ENCODE measurements around the gene OR6C2. TPM values are rescaled to one million over a fixed set of nuclear protein-coding genes. Genes with fewer than 3 reads are reported as not detected.

OR6C2 gene
- total RNA-seq, 1 experiment from 2014 or later = not detected

DNA sequence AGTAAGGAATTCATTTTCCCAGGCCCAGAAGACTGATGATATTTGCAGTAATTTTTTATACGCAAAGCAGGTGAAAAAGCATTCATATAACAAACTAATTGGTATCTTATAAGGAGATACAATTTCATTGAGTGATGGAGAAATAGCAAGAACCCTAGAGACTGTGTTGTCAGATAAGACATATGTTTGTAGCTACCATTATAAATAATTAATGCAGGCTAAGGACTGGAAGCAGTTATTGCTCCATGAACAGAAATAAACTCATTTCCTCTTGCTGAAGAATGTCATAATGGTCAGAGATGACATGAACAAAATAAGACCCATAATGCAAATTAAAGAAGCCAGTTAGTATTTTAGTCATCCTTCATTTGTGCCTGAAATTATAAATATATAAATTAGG, 1.5 kb downstream of the OR6C2 start:
- Histone ChIP-seq H2AFZ (ENCODE audit: low read length) (no peak overlapping the region), H3K18ac (ENCODE audit: insufficient read length, low read depth, low read length) (no peak overlapping the region), H2AK5ac (ENCODE audit: insufficient read length, low read length) (no peak overlapping the region), H3K23ac (ENCODE audit: insufficient read length, low read depth, low read length) (no peak overlapping the region), H3K4ac (ENCODE audit: low read depth, low read length) (no peak overlapping the region), H4K20me1 (ENCODE audit: control insufficient read depth, insufficient read depth, insufficient read length) (no peaks in the 10 kb centered on the region), H2BK12ac (ENCODE audit: insufficient read length, low read depth, low read length) (no peak overlapping the region), H4K5ac (ENCODE audit: insufficient read length, low read depth, low read length) (no peak overlapping the region), H3K4me2 (ENCODE audit: insufficient read depth, insufficient read length, low read length) (no peak overlapping the region), H2BK5ac (ENCODE audit: insufficient read length, low read length) (no peak overlapping the region), H2BK120ac (ENCODE audit: low read depth, low read length, poor library complexity, severe bottlenecking) (no peak overlapping the region), H3K23me2 (ENCODE audit: insufficient read length, low read depth, low read length, poor library complexity, severe bottlenecking) (no peaks in the 10 kb centered on the region), H3K9me3 (ENCODE audit: control insufficient read depth, low read depth, low read length) (no peaks in the 10 kb centered on the region), H2BK15ac (ENCODE audit: low read depth, low read length) (no peak overlapping the region), H3K4me1 (ENCODE audit: insufficient read depth, low read length) (no peaks in the 10 kb centered on the region), H4K8ac (replicated peaks; ENCODE audit: insufficient read length, low read depth, low read length) (no peak overlapping the region), H3K56ac (ENCODE audit: insufficient read length, low read depth, low read length) (no peak overlapping the region), H4K91ac (ENCODE audit: insufficient read length, low read depth, low read length) (no peak overlapping the region), H3K27ac (ENCODE audit: insufficient read length, low read depth, low read length) (no peak overlapping the region), H3T11ph (ENCODE audit: low read length) (no peak overlapping the region), H3K27me3 (ENCODE audit: insufficient read depth, low read length) (no peaks in the 10 kb centered on the region), H3K14ac (ENCODE audit: insufficient read depth, low read length) (no peak overlapping the region), H3K9ac (ENCODE audit: extremely low read depth, insufficient read length, low read length) (no peak overlapping the region), H2BK20ac (ENCODE audit: low read depth, low read length, poor library complexity, severe bottlenecking) (no peak overlapping the region), H3K79me2 (ENCODE audit: insufficient read depth, low read length) (no peaks in the 10 kb centered on the region), H3K79me1 (ENCODE audit: insufficient read depth, low read depth, low read length, poor library complexity, severe bottlenecking) (no peaks in the 10 kb centered on the region)
- Mint-ChIP-seq H3K27ac (no peak overlapping the region), H3K4me1 (no peaks in the 10 kb centered on the region), H3K27me3 (ENCODE audit: low read depth) (no peaks in the 10 kb centered on the region), H3K4me3 (no peak overlapping the region), H3K36me3 (ENCODE audit: insufficient read depth in 1 of 3, low read depth in 3 of 3) (peaks cover 1 to 17% (median 7%) of the 10 kb centered on the region in 3 experiments; a peak in 6 of 7 replicates), H3K9me3 (peaks cover 16 to 20% of the 10 kb centered on the region in 2 experiments)
- no CpG with 5 or more reads among the region's 1 CpG for WGBS (ENCODE audit: extremely low coverage, insufficient read length, low lambda C conversion rate)
- DNase-seq = no peak
- TF ChIP-seq, protein P1, sequence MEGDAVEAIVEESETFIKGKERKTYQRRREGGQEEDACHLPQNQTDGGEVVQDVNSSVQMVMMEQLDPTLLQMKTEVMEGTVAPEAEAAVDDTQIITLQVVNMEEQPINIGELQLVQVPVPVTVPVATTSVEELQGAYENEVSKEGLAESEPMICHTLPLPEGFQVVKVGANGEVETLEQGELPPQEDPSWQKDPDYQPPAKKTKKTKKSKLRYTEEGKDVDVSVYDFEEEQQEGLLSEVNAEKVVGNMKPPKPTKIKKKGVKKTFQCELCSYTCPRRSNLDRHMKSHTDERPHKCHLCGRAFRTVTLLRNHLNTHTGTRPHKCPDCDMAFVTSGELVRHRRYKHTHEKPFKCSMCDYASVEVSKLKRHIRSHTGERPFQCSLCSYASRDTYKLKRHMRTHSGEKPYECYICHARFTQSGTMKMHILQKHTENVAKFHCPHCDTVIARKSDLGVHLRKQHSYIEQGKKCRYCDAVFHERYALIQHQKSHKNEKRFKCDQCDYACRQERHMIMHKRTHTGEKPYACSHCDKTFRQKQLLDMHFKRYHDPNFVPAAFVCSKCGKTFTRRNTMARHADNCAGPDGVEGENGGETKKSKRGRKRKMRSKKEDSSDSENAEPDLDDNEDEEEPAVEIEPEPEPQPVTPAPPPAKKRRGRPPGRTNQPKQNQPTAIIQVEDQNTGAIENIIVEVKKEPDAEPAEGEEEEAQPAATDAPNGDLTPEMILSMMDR (conservative IDR thresholded peaks at IDR 0.05) = no peak
